HL-60/S4 (cell line): Measurements from ENCODE around the gene TPSG1.
"Not testable (repeated sequence)": the region's sequence is repeated elsewhere in the genome, so short reads cannot be mapped to it uniquely, and the experiment has no call there.

ENCODE experiments used
- in situ Hi-C: fragments of 300-500 bp; cut with MboI; formaldehyde crosslinking; loops from 2 replicates; pipeline ENCODE4 v1.14.3; 2022; ENCODE audit warnings: low sequenced_read_pairs

TPSG1 gene

GRCh38 chr16:1257561-1258224, 32.6 kb upstream of the TPSG1 start:
- in situ Hi-C loops: no loop called here

GRCh38 chr16:1256874-1257322, 31.8 kb upstream of the TPSG1 start:
- in situ Hi-C loops: no loop called here

GRCh38 chr16:1256296-1256873, 31.3 kb upstream of the TPSG1 start:
- in situ Hi-C loops: not testable (repeated sequence)

- in situ Hi-C loops: not testable (repeated sequence)
Measured at GRCh38 chr16:1255276-1256122, 30.4 kb upstream of the TPSG1 start, which contains the start of gene TPSD1. TPSD1 (plus strand) TSS chr16:1256069; CDS start chr16:1256281, 212 bp downstream.

- in situ Hi-C loops: not testable (repeated sequence)
Measured at GRCh38 chr16:1254821-1255220, 29.8 kb upstream of the TPSG1 start.

GRCh38 chr16:1253701-1254364, 28.8 kb upstream of the TPSG1 start:
- in situ Hi-C loops: not testable (repeated sequence)

- in situ Hi-C loops: not testable (repeated sequence)
Measured at GRCh38 chr16:1249031-1249755, 24.1 kb upstream of the TPSG1 start.

- in situ Hi-C loops: not testable (repeated sequence)
Measured at GRCh38 chr16:1247903-1248537, 23.0 kb upstream of the TPSG1 start.

GRCh38 chr16:1245452-1246020, 20.5 kb upstream of the TPSG1 start:
- in situ Hi-C loops: no loop called here

- in situ Hi-C loops: no loop called here
Measured at GRCh38 chr16:1244881-1245280, 19.8 kb upstream of the TPSG1 start.

GRCh38 chr16:1243907-1244850, 19.1 kb upstream of the TPSG1 start:
- in situ Hi-C loops: not testable (repeated sequence)

GRCh38 chr16:1243363-1243762, 18.3 kb upstream of the TPSG1 start:
- in situ Hi-C loops: not testable (repeated sequence)

- in situ Hi-C loops: not testable (repeated sequence)
Measured at GRCh38 chr16:1241081-1241480, 16.0 kb upstream of the TPSG1 start.

GRCh38 chr16:1240436-1240835, 15.4 kb upstream of the TPSG1 start, which contains the start of gene TPSAB1:
TPSAB1 (plus strand) TSS chr16:1240705; CDS start chr16:1240939, 234 bp downstream.
- in situ Hi-C loops: not testable (repeated sequence)

GRCh38 chr16:1239575-1239974, 14.5 kb upstream of the TPSG1 start:
- in situ Hi-C loops: not testable (repeated sequence)

- in situ Hi-C loops: not testable (repeated sequence)
Measured at GRCh38 chr16:1238909-1239308, 13.8 kb upstream of the TPSG1 start.

GRCh38 chr16:1237990-1238389, 12.9 kb upstream of the TPSG1 start:
- in situ Hi-C loops: no loop called here

GRCh38 chr16:1236659-1237058, 11.6 kb upstream of the TPSG1 start:
- in situ Hi-C loops: not testable (repeated sequence)
